ENCODE results near the gene LRRC17. TPM values are rescaled to one million over a fixed set of nuclear protein-coding genes. Genes with fewer than 3 reads are reported as not detected.
A peak's percentile ranks its signal among the peaks of the same experiment; 100 is the strongest.

Gene LRRC17
- total and polyA plus RNA-seq, 9 of the 15 experiments (the other 6 are each of a cell fraction or from before 2014, with no cell fraction given) = 0.03 to 0.18 (median 0.12) TPM; not detected in 5

- TF ChIP-seq CREB5 (CRISPR knock-in tag; IDR thresholded peaks at IDR 0.05) (no peak), ZHX1 (conservative IDR thresholded peaks at IDR 0.05; ENCODE audit: low read length) (no peak), GATAD2A (IDR thresholded peaks at IDR 0.05) (0 out of 2 replicates have a peak, but pooled peaks have one; percentile 35), ZNF121 (CRISPR knock-in tag; conservative IDR thresholded peaks at IDR 0.05) (no peak), FOS (IDR thresholded peaks at IDR 0.05; ENCODE audit: extremely low read depth, insufficient read length) (no peak), HOXB6 (CRISPR knock-in tag; IDR thresholded peaks at IDR 0.05; ENCODE audit: borderline replicate concordance) (no peak), HDAC8 (tag; IDR thresholded peaks at IDR 0.05) (0 out of 2 replicates have a peak, but pooled peaks have one; percentile 43), MGA (IDR thresholded peaks at IDR 0.05) (peak; percentile 93), ZNF253 (CRISPR knock-in tag; conservative IDR thresholded peaks at IDR 0.05) (no peak), RBM14 (IDR thresholded peaks at IDR 0.05; ENCODE audit: borderline replicate concordance, insufficient read depth, low read depth, low read length) (no peak), STAT5A (IDR thresholded peaks at IDR 0.05; ENCODE audit: borderline replicate concordance, low read length) (peak; percentile 55; the same call in 1 of the 2 replicates), MECOM (CRISPR knock-in tag; IDR thresholded peaks at IDR 0.05) (no peak)
Observed at GRCh38 chr7:102973096-102973802, 60.4 kb downstream of the LRRC17 start (continued).
